ENCODE measurements around the gene CMC2. TPM values are rescaled to one million over a fixed set of nuclear protein-coding genes. Genes with fewer than 3 reads are reported as not detected.

Gene CMC2
- total RNA-seq, 1 experiment from 2014 or later = 82.0 TPM

DNA sequence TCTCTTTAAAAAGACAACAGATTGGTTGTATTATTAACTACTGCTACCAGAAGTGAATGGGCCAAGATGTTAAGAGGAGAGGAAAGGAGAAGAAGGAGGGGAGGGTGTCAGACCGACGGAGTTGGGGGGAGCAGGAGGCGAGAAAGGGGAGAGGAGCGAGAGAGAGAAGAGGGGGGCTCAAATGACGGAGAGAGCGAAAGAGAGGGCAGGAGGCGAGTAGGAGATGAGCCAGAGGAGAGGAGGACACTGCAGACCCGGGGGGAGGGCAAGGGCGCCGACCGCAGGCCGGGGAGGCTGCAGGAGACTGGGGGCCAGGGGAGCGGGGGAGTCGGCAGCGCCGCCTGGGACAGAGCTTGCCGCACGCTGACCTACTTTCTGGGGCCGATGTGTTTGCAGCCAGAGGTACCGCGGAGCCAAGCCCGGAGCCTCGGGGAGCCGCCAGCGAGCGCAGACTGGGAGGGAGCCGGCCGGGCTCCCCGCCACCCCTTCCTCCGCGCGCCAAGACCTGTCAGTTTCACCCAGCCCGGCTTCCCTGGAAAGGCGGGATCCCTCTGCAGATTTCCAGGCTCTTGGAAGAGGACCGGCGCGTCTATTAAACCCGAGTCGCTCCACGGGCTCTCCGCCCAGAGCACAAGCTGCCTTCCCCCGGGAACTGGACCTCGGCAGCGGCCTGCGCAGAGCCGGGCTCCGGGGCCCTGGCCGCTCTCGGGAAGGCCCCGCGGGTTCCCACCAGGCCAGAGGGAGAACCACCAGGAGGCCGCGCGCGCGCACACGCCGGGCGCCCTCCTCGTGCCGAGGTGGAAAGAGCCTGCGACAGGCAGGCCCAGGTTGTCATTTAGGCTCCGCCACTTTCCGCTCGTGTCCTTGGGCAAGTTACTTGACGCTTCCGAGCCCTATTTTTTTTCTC lies 74.6 kb downstream of the CMC2 start:
- intact Hi-C loops (cut with micrococcal nuclease; ENCODE audit: unreplicated experiment) (no loop called here), in situ Hi-C loops (cut with HindIII; ENCODE audit: low pct_unique_long_range_greater_than_20kb, low sequenced_read_pairs) (no loop called here)
- TF ChIP-seq SIN3A (IDR thresholded peaks at IDR 0.05; ENCODE audit: borderline replicate concordance, insufficient read depth, low read depth, low read length) (no peak), POLR2AphosphoS5 (IDR thresholded peaks at IDR 0.05; ENCODE audit: low read depth, low read length) (no peak), TCF7L2 (IDR thresholded peaks at IDR 0.05; ENCODE audit: low read depth, low read length) (no peak)
- TF ChIP-seq, protein P1, sequence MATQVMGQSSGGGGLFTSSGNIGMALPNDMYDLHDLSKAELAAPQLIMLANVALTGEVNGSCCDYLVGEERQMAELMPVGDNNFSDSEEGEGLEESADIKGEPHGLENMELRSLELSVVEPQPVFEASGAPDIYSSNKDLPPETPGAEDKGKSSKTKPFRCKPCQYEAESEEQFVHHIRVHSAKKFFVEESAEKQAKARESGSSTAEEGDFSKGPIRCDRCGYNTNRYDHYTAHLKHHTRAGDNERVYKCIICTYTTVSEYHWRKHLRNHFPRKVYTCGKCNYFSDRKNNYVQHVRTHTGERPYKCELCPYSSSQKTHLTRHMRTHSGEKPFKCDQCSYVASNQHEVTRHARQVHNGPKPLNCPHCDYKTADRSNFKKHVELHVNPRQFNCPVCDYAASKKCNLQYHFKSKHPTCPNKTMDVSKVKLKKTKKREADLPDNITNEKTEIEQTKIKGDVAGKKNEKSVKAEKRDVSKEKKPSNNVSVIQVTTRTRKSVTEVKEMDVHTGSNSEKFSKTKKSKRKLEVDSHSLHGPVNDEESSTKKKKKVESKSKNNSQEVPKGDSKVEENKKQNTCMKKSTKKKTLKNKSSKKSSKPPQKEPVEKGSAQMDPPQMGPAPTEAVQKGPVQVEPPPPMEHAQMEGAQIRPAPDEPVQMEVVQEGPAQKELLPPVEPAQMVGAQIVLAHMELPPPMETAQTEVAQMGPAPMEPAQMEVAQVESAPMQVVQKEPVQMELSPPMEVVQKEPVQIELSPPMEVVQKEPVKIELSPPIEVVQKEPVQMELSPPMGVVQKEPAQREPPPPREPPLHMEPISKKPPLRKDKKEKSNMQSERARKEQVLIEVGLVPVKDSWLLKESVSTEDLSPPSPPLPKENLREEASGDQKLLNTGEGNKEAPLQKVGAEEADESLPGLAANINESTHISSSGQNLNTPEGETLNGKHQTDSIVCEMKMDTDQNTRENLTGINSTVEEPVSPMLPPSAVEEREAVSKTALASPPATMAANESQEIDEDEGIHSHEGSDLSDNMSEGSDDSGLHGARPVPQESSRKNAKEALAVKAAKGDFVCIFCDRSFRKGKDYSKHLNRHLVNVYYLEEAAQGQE (IDR thresholded peaks at IDR 0.05; ENCODE audit: insufficient read depth in 1 of 2, low read depth in 2 of 2, low read length in 1 of 2) = no peak
- ChIA-PET POLR2A (no interaction called here), CTCF (no interaction called here)
- no peaks in the 10 kb centered on the region for H3K36me3 ChIP-seq (ENCODE audit: control insufficient read depth, insufficient read depth, low read length)
- no peaks in the 10 kb centered on the region; the same call in 1 of the 2 replicates for H3K4me1 ChIP-seq (ENCODE audit: control insufficient read depth, insufficient read depth, low read length)
- H3K27ac ChIP-seq (ENCODE audit: low read length) = peak overlapping the region; percentile 29; the same call in 1 of the 2 replicates
- BruUV-seq (replicated peaks) = no TSS peak
- no peaks in the 10 kb centered on the region for H3K27me3 ChIP-seq (ENCODE audit: control insufficient read depth, insufficient read depth, low read length)
- H3K4me3 ChIP-seq (ENCODE audit: low read depth in 2 of 2, low read length in 2 of 2) = peak overlapping the region; percentile 38 to 53
- DNase-seq (ENCODE audit: low read depth, low spot score) = no peak
- no peaks in the 10 kb centered on the region for H3K9me3 ChIP-seq (ENCODE audit: control insufficient read depth, insufficient read depth, low read depth, low read length)
- ATAC-seq = peak; percentile 90

DNA sequence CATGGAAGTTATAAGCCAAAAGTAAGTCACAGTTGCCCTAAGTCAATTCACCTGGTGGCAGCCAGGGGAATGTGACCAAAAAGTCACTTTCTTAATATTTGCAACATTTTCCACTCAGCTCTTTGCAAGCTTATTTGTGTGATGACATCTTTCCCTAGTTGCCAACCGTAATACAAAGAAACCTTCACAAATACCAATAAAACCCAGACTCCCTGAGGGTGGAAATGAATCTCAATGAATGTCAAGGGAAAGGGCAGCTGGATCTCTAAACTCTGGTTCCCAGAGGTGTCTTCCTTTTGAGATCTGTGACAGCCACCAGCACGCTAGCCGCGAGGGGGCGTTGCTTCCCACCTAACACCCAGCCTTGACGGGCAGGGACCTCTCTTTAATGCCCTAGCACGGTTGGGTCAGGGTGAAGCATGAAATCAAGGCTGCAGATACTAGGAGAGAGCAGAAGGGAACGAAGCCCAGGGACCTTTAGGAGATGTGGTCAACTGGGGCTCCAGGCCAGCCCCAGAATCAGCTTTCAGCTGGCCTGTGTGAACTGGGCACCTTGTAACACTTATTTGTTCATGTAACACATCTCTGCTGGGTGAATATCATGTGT lies 82.2 kb downstream of the CMC2 start:
- Histone ChIP-seq H3K27ac (ENCODE audit: low read length) (no peak overlapping the region), H3K27me3 (ENCODE audit: control insufficient read depth, insufficient read depth, low read length) (no peaks in the 10 kb centered on the region), H3K4me3 (ENCODE audit: low read depth in 2 of 2, low read length in 2 of 2) (no peak overlapping the region), H3K4me1 (ENCODE audit: control insufficient read depth, insufficient read depth, low read length) (no peaks in the 10 kb centered on the region), H3K9me3 (ENCODE audit: control insufficient read depth, insufficient read depth, low read depth, low read length) (no peaks in the 10 kb centered on the region), H3K36me3 (ENCODE audit: control insufficient read depth, insufficient read depth, low read length) (no peaks in the 10 kb centered on the region)
- intact Hi-C loops (cut with micrococcal nuclease; ENCODE audit: unreplicated experiment) (no loop called here), in situ Hi-C loops (cut with HindIII; ENCODE audit: low pct_unique_long_range_greater_than_20kb, low sequenced_read_pairs) (no loop called here)
- DNase-seq (ENCODE audit: low read depth, low spot score) = no peak
- BruUV-seq (replicated peaks) = no TSS peak
- TF ChIP-seq, protein P2, sequence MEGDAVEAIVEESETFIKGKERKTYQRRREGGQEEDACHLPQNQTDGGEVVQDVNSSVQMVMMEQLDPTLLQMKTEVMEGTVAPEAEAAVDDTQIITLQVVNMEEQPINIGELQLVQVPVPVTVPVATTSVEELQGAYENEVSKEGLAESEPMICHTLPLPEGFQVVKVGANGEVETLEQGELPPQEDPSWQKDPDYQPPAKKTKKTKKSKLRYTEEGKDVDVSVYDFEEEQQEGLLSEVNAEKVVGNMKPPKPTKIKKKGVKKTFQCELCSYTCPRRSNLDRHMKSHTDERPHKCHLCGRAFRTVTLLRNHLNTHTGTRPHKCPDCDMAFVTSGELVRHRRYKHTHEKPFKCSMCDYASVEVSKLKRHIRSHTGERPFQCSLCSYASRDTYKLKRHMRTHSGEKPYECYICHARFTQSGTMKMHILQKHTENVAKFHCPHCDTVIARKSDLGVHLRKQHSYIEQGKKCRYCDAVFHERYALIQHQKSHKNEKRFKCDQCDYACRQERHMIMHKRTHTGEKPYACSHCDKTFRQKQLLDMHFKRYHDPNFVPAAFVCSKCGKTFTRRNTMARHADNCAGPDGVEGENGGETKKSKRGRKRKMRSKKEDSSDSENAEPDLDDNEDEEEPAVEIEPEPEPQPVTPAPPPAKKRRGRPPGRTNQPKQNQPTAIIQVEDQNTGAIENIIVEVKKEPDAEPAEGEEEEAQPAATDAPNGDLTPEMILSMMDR (IDR thresholded peaks at IDR 0.05) = peak; percentile 75
- TF ChIP-seq, protein P1 (IDR thresholded peaks at IDR 0.05; ENCODE audit: insufficient read depth in 1 of 2, low read depth in 2 of 2, low read length in 1 of 2) = no peak
- TF ChIP-seq POLR2AphosphoS5 (IDR thresholded peaks at IDR 0.05; ENCODE audit: low read depth, low read length) (no peak), TCF7L2 (IDR thresholded peaks at IDR 0.05; ENCODE audit: low read depth, low read length) (no peak), SIN3A (IDR thresholded peaks at IDR 0.05; ENCODE audit: borderline replicate concordance, insufficient read depth, low read depth, low read length) (no peak)
- ATAC-seq = peak; percentile 87
- ChIA-PET CTCF (interaction anchor here (0.6 to 1.0 kb wide), 2 partner anchors 30 to 93 kb away, joined by 3 to 13 read pairs; no protein-coding TSS in a partner anchor), POLR2A (no interaction called here)

Measured in Panc1 (cell line).